Urinary bladder (tissue), 4 donors: ENCODE results near the gene DPM2. TPM values are rescaled to one million over a fixed set of nuclear protein-coding genes. Genes with fewer than 3 reads are reported as not detected.

ENCODE experiments used
- DNase-seq: peaks from one replicate; pipeline ENCODE4 v3.0.0-alpha.2; 2015; ENCODE audit errors: extremely low spot score
- H3K27ac ChIP-seq: one replicate; pipeline ENCODE4 v1.5.1; 2013; ENCODE audit warnings: low read depth, mild to moderate bottlenecking, moderate library complexity
- H3K36me3 ChIP-seq: one replicate; pipeline ENCODE4 v1.6.1; 2013; ENCODE audit warnings: mild to moderate bottlenecking, moderate library complexity; ENCODE audit not compliant: insufficient read depth
- H3K4me1 ChIP-seq: one replicate; pipeline ENCODE4 v1.6.1; 2013; ENCODE audit warnings: mild to moderate bottlenecking, moderate library complexity; ENCODE audit not compliant: insufficient read depth
- H3K4me3 ChIP-seq: one replicate; pipeline ENCODE4 v1.5.1; 2013; ENCODE audit warnings: low read depth, low read length
- WGBS: extraction: QIAGEN DNeasy Blood & Tissue Kit; methylation state at CpG from one replicate; pipeline ENCODE4 v1.1.7; 2013; 5-methylcytosine and 5-hydroxymethylcytosine counted together
- polyA plus RNA-seq: library from polyadenylated mRNA; stranded (reverse); fragments of 200-250 nt; gene quantifications from one replicate; pipeline ENCODE4 v1.2.3, GENCODE V29; 2013
- total RNA-seq: library from RNA; depleted of rRNA; stranded (reverse); fragments of >200 nt; gene quantifications from one replicate; pipeline ENCODE4 v1.2.3, GENCODE V29; 2014
- donor health status: healthy with polysubstance abuse.
- donor health status: healthy.

Gene DPM2, protein sequence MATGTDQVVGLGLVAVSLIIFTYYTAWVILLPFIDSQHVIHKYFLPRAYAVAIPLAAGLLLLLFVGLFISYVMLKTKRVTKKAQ
- total RNA-seq = 7.5 TPM
- 32.1 TPM for polyA plus RNA-seq

GRCh38 chr9:127937388-127938297 is at the start of gene DPM2:
Gene DPM2 (minus strand): TSS chr9:127937854. CDS start chr9:127937820, 34 bp downstream.
- H3K4me1 ChIP-seq = no peaks in the 10 kb centered on the region
- H3K4me3 ChIP-seq = peak within 1 kb of the TSS; percentile 57
- WGBS = 3% methylated on average over 60 of the region's 60 CpGs
- H3K27ac ChIP-seq = peak within 1 kb of the TSS; percentile 43
- H3K36me3 ChIP-seq = no peaks in the 10 kb centered on the region
- no peak for DNase-seq

DNA sequence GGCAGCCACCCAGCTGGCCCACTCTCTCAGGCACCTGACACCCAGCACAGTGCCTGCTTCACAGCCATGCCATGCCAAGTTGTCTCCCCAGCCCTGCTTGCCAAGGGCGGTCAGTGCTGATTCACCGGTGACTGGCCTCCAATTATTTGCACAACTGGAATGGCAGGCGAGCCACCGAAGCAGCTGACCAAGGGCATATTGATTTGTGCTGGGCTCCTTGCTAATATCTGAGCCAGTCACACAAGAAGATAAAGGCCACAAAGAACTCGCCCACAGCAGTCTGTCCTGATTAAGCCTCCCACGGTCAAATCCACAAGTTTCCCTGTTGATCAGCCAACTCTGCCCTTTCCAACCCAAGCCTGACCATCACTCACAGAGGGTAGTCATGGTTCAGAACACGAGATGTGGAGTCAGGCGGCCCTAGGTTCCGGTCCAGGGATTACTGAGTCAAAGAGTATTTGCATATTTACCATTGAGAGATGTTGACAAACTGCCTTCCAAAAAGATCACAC is 49.5 kb upstream of the DPM2 start:
- 89% methylated on average over 9 of the region's 9 CpGs for WGBS
- no peak overlapping the region for H3K27ac ChIP-seq

GRCh38 chr9:127985011-127985410 is 47.4 kb upstream of the DPM2 start:
- Histone ChIP-seq H3K4me1 (no peaks in the 10 kb centered on the region), H3K27ac (no peak overlapping the region), H3K4me3 (no peak overlapping the region), H3K36me3 (no peaks in the 10 kb centered on the region)
- 90% methylated on average over 3 of the region's 3 CpGs for WGBS
- DNase-seq = no peak

More for the DNA sequence above, 49.5 kb upstream of the DPM2 start:
- Histone ChIP-seq H3K4me3 (no peak overlapping the region), H3K36me3 (no peaks in the 10 kb centered on the region), H3K4me1 (no peaks in the 10 kb centered on the region)
- DNase-seq = no peak

DNA sequence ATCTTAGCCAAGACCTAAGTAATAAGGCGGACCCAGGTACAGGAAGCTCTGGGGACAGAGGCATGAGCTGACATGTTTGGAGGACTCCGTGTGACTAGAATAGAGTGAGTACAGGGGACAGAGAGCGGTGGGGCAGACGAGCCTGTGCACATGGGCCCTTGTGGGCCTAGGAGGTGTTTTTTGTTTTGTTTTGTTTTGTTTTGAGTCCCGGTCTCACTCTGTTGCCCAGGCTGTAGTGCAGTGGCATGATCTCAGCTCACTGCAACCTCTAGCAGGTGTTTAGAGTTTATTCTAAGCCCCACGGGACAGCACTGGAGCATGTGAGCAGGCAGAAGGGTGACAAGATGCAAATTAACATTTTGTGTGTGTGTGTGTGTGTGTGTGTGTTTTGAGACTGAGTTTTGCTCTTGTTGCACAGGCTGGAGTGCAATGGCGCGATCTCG is 46.2 kb upstream of the DPM2 start:
- no peak for DNase-seq
- Histone ChIP-seq H3K4me3 (no peak overlapping the region), H3K27ac (no peak overlapping the region), H3K4me1 (no peaks in the 10 kb centered on the region), H3K36me3 (no peaks in the 10 kb centered on the region)
- 87% methylated on average over 9 of the region's 9 CpGs for WGBS

GRCh38 chr9:127982912-127983311 is 45.3 kb upstream of the DPM2 start:
- Histone ChIP-seq H3K4me3 (no peak overlapping the region), H3K27ac (no peak overlapping the region), H3K36me3 (no peaks in the 10 kb centered on the region), H3K4me1 (no peaks in the 10 kb centered on the region)
- WGBS = 88% methylated on average over 1 of the region's 1 CpG
- no peak for DNase-seq

DNA sequence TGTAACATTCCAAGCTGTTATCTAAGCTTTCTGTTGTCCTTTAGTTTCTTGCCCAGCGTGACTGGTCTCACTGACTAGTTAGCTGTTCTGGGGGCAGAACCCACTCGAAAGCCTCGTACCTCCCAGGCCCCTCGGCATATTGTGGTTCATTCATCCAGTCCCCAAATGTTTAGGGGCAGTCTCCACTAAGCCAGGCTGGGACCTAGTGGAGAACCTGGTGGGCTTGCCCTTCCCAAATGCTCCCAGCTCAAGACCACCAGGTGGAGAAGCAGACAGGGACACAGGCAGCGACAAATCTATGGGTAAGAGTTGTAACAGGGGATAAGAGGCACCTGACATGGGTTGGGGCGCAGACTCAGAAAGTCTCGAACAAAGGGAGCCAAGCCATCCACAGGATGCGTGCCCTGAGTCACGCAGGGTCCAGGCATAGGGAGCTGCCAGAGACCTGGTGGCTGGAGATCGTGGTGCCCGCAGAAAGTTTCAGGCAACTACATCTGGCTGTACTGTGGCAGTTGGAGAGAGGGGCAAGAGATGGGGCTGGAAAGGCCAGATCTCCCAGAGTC is 44.0 kb upstream of the DPM2 start:
- H3K27ac ChIP-seq = peak overlapping the region; percentile 73
- H3K4me3 ChIP-seq = peak overlapping the region; percentile 11
- no peaks in the 10 kb centered on the region for H3K4me1 ChIP-seq
- 59% methylated on average over 11 of the region's 11 CpGs for WGBS
- DNase-seq = no peak
- H3K36me3 ChIP-seq = no peaks in the 10 kb centered on the region

DNA sequence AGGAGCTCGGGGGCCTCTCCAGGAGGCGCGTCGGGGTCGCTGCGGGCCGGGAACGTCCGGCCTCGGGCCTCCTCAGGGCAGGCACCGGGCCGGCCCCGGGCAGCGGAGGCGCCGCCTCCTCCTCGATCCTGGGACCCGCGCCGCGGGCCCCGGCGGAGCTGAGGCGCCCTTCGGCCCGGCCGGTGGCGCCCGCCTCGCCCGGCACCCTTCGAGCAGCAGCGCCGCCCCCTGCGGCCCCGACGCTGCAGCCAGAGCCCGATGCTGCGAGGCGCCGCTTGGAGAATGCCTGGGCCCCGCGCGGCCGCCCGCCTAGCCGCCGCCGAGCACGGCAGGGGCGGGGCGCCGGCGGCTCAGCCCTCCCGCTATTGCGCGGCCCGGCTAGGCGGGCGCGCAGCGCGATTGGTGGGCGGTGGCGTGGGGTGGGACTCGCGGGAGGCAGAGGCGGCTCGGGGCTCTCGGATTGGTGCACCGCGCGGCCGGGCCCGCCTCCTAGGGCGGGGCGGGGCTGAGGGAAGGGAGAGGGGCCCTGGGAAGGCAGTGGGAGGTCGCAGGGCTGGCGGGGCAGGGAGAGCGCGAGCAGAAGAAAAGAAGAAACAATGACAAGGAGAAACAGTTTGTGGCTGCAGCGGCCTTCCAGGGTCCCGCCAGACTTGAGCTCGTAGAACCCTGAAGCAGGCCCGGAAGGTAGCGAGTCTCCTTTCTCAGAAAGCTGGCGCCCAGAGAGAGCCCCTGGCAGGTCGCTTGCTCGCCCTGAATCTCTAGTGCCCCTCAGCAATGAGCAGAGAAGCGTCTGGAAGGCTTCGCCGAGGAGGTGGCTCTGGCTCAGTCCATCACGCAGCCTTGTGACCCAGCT is 43.3 kb upstream of the DPM2 start, which contains the start of gene EEIG1:
Gene EEIG1, minus strand, starts transcription at position 284 of the 853 bp plus-strand sequence. CDS start 852 bp downstream, outside the sequence.
- peak; percentile 90 for DNase-seq
- Histone ChIP-seq H3K4me3 (peak within 1 kb of the TSS; percentile 92), H3K27ac (peak within 1 kb of the TSS; percentile 91), H3K36me3 (no peaks in the 10 kb centered on the region), H3K4me1 (no peaks in the 10 kb centered on the region)
- under 1% methylated on average over 93 of the region's 93 CpGs for WGBS

- H3K4me3 ChIP-seq = peak overlapping the region; percentile 92
- peak overlapping the region; percentile 91 for H3K27ac ChIP-seq
- under 1% methylated on average over 61 of the region's 61 CpGs for whole genome bisulfite sequencing
- no peak for DNase-seq
- H3K4me1 ChIP-seq = no peaks in the 10 kb centered on the region
- H3K36me3 ChIP-seq = no peaks in the 10 kb centered on the region
Measured at GRCh38 chr9:127980060-127980705, 42.5 kb upstream of the DPM2 start.

DNA sequence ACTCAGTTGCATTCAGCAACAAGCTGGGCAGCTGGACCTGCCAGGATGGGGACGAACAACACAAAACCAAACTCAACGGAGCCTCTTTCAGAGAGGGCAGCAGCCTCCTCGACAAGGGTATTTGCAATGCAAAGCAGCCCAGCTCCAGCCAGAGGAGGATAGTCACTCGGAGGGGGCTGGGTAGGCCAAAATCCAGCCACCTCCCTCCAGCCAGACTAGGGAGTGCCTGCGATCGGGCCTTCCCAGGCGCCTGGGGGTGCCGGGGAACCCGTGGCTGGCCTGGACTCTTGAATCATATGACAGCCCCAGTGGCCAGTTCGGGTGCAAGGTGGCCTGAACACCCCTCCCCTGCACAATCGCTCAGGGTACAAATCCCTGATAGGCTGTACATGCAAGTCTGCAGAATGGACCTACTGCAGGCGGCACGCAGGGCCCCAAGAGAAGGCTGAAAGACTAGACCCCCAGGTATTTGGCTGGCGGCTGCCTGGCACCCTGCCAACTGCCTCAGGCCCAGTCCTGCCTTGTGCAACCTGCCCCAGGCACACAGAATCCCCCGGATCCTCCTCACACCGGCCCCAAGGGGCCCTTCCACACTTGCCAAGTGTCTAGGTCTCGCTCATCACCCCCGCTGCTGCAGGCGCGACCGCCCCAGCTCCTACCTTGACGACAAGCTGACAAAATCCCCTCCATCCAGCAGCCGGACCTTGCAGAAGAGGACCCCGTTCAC is 41.8 kb upstream of the DPM2 start:
- no peaks in the 10 kb centered on the region for H3K36me3 ChIP-seq
- WGBS = 2% methylated on average over 24 of the region's 24 CpGs
- DNase-seq = no peak
- peak overlapping the region; percentile 48 for H3K27ac ChIP-seq
- peak overlapping the region; percentile 92 for H3K4me3 ChIP-seq
- H3K4me1 ChIP-seq = no peaks in the 10 kb centered on the region

- no peak overlapping the region for H3K27ac ChIP-seq
- no peak for DNase-seq
- H3K4me1 ChIP-seq = no peaks in the 10 kb centered on the region
Measured at GRCh38 chr9:127979015-127979332, 41.3 kb upstream of the DPM2 start.

DNA sequence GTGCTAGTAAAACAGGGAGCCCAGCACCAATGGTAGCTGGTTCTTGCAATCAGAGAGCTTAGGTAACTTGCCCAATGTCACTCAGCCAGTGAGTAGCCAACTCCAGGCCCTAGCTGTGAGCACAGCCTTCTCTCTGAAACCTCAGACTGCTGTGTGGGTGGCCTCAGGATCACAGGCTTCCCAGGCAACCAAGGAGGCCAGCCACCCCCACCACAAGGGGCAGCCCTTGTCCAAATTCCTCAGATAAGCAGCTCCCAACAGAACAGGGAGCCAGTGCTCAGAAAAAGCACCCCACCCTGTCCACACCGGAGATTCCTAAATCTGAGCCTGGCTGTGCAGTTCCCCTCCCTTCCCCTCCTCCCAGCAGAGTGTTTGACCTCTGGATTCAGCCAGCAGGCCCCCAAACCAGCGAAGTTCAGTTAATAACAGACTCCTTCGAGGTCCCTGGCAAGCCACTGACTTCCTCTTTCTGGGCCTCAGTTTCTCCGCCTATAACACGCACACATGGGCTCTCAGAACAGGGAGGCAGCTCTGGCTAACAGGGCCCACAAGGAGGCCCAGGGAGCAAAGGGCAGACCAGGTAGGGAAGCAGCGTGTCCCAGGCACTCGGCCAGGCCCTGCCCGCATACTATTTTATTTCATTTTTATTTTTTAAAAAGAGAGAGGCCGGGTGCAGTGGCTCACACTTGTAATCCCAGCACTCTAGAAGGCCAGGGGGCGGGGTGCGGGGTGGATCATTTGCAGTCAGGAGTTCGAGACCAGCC is 40.4 kb upstream of the DPM2 start:
- no peaks in the 10 kb centered on the region for H3K4me1 ChIP-seq
- H3K4me3 ChIP-seq = peak overlapping the region; percentile 92
- peak overlapping the region; percentile 72 for H3K27ac ChIP-seq
- WGBS = 21% methylated on average over 12 of the region's 12 CpGs
- no peaks in the 10 kb centered on the region for H3K36me3 ChIP-seq
- DNase-seq = no peak

More at GRCh38 chr9:127979015-127979332, 41.3 kb upstream of the DPM2 start:
- no peaks in the 10 kb centered on the region for H3K36me3 ChIP-seq
- H3K4me3 ChIP-seq = peak overlapping the region; percentile 92
- WGBS = 16% methylated on average over 5 of the region's 5 CpGs
